H1 (cell line): Measurements from ENCODE around the gene TRDMT1. TPM values are rescaled to one million over a fixed set of nuclear protein-coding genes. Genes with fewer than 3 reads are reported as not detected.

Experiments
- CTCF ChIA-PET: fragments of 300-600 bp; sonication (Branson Sonifier 250); formaldehyde crosslinking; loops from one replicate; lab custom pipeline; 2021; ENCODE audit not compliant: partially characterized antibody; lab: Charles Lee
- POLR2A ChIA-PET: fragments of 300-600 bp; sonication (Branson Sonifier 250); formaldehyde crosslinking; loops from one replicate; lab custom pipeline; 2021; ENCODE audit warnings: inconsistent platforms; ENCODE audit not compliant: partially characterized antibody; lab: Charles Lee
- DNase-seq, 2 experiments: peaks; one replicate each; pipeline versions ENCODE4 v3.0.0 to v3.0.0-alpha.2; 2010 to 2022; ENCODE audit warnings: low spot score in 2 of 2, low read depth in 1 of 2, mixed read lengths in 1 of 2
- FAIRE-seq: peaks from 2 replicates; lab custom pipeline; 2011; peaks lifted over from hg19 to GRCh38; lab: Jason Lieb, UNC
- H2AFZ ChIP-seq: 2 replicates; pipeline ENCODE4 v1.8.1; 2012; ENCODE audit warnings: low read length, inconsistent platforms
- H2AK5ac ChIP-seq: 2 replicates; pipeline ENCODE4 v1.6.1; 2013; ENCODE audit warnings: low read depth, low read length
- H2BK120ac ChIP-seq: replicated peaks from 2 replicates; pipeline ENCODE3; 2013; ENCODE audit warnings: low read depth, low read length, inconsistent platforms
- H2BK12ac ChIP-seq: 2 replicates; pipeline ENCODE4 v1.6.1; 2013; ENCODE audit warnings: low read depth, low read length
- H2BK15ac ChIP-seq: 2 replicates; pipeline ENCODE4 v1.6.1; 2013; ENCODE audit warnings: low read length
- H2BK20ac ChIP-seq: 2 replicates; pipeline ENCODE4 v1.6.1; 2013; ENCODE audit warnings: low read length
- H2BK5ac ChIP-seq: 2 replicates; pipeline ENCODE4 v1.6.1; 2013; ENCODE audit warnings: low read depth, low read length
- H3K14ac ChIP-seq: 2 replicates; pipeline ENCODE4 v1.6.1; 2013; ENCODE audit warnings: inconsistent platforms; ENCODE audit not compliant: insufficient read length
- H3K18ac ChIP-seq: 2 replicates; pipeline ENCODE4 v1.6.1; 2013; ENCODE audit warnings: low read length; ENCODE audit errors: extremely low read depth
- H3K23ac ChIP-seq: 2 replicates; pipeline ENCODE4 v1.6.1; 2013; ENCODE audit warnings: inconsistent platforms; ENCODE audit not compliant: insufficient read length
- H3K23me2 ChIP-seq: 2 replicates; pipeline ENCODE4 v1.6.1; 2013; ENCODE audit warnings: low read depth, low read length
- H3K27ac ChIP-seq: 2 replicates; pipeline ENCODE4 v1.6.1; 2011; ENCODE audit warnings: low read depth, low read length, inconsistent platforms
- H3K27me3 ChIP-seq, 4 experiments: replicated peaks in 1 of 4; 1 replicate in 1 of 4; 2 replicates in 3 of 4; pipeline versions ENCODE4 v1.6.1 to v1.8.1; 2011 to 2013; ENCODE audit warnings: low read length in 3 of 4, mild to moderate bottlenecking in 3 of 4, inconsistent platforms in 2 of 4, mixed read lengths in 2 of 4, moderate library complexity in 1 of 4; ENCODE audit not compliant: control insufficient read depth in 3 of 4, insufficient read depth in 3 of 4; ENCODE audit errors: extremely low read depth in 1 of 4
- H3K36me3 ChIP-seq, 4 experiments: 2 replicates each; pipeline versions ENCODE4 v1.6.1 to v1.8.1; 2011 to 2013; ENCODE audit warnings: mild to moderate bottlenecking in 4 of 4, low read length in 3 of 4, moderate library complexity in 2 of 4, control low read depth in 1 of 4, inconsistent platforms in 1 of 4; ENCODE audit not compliant: insufficient read depth in 4 of 4, control insufficient read depth in 2 of 4
- H3K4ac ChIP-seq: replicated peaks from 2 replicates; pipeline ENCODE3; 2013; ENCODE audit warnings: low read length, low read depth, mixed read lengths, inconsistent platforms; ENCODE audit not compliant: insufficient read length
- H3K4me1 ChIP-seq, 4 experiments: replicated peaks in 1 of 4; 1 replicate in 1 of 4; 2 replicates in 3 of 4; pipeline versions ENCODE4 v1.6.1 to v1.8.1; 2011 to 2013; ENCODE audit warnings: low read length in 3 of 4, inconsistent platforms in 2 of 4, mixed read lengths in 1 of 4; ENCODE audit not compliant: insufficient read depth in 4 of 4, control insufficient read depth in 3 of 4
- H3K4me2 ChIP-seq, 2 experiments: 2 replicates each; pipeline versions ENCODE4 v1.6.1 to v1.8.1; 2011 to 2013; ENCODE audit warnings: low read depth in 2 of 2, low read length in 2 of 2, control low read depth in 1 of 2, inconsistent platforms in 1 of 2, mild to moderate bottlenecking in 1 of 2; ENCODE audit not compliant: insufficient read depth in 1 of 2
- H3K4me3 ChIP-seq, 4 experiments: fragments of 200-600, 300-600 bp in 1 of 4; sonication (generic), shearing (Covaris generic), sonication (Bioruptor Twin) in 1 of 4; 2 replicates each; pipeline versions ENCODE4 v1.5.1 to v1.8.1; 2011 to 2016; ENCODE audit warnings: low read length in 4 of 4, low read depth in 3 of 4, control low read depth in 2 of 4, inconsistent platforms in 2 of 4, mild to moderate bottlenecking in 2 of 4, mixed read lengths in 1 of 4, moderate library complexity in 1 of 4; ENCODE audit not compliant: insufficient read depth in 2 of 4; ENCODE audit errors: extremely low read depth in 1 of 4
- H3K56ac ChIP-seq: replicated peaks from 2 replicates; pipeline ENCODE3; 2013; ENCODE audit warnings: low read depth, mild to moderate bottlenecking, mixed read lengths, low read length, inconsistent platforms; ENCODE audit not compliant: insufficient read length
- H3K79me1 ChIP-seq: 2 replicates; pipeline ENCODE4 v1.6.1; 2013; ENCODE audit warnings: low read depth, low read length, control low read depth
- H3K79me2 ChIP-seq, 2 experiments: 2 replicates each; pipeline versions ENCODE4 v1.6.1 to v1.8.1; 2012 to 2013; ENCODE audit warnings: low read length in 2 of 2, mild to moderate bottlenecking in 2 of 2, inconsistent platforms in 1 of 2; ENCODE audit not compliant: insufficient read depth in 2 of 2, control insufficient read depth in 1 of 2
- H3K9ac ChIP-seq, 4 experiments: replicated peaks in 1 of 4; 1 replicate in 1 of 4; 2 replicates in 3 of 4; pipeline versions ENCODE4 v1.6.1 to v1.8.1; 2011 to 2013; ENCODE audit warnings: low read depth in 3 of 4, low read length in 3 of 4, control low read depth in 2 of 4, mild to moderate bottlenecking in 2 of 4, moderate library complexity in 2 of 4, inconsistent platforms in 1 of 4; ENCODE audit errors: extremely low read depth in 1 of 4
- H3K9me3 ChIP-seq, 2 experiments: 2 replicates each; pipeline versions ENCODE4 v1.6.1 to v1.8.1; 2012 to 2013; ENCODE audit warnings: mild to moderate bottlenecking in 2 of 2, moderate library complexity in 2 of 2, control low read depth in 1 of 2, inconsistent platforms in 1 of 2, low read depth in 1 of 2, low read length in 1 of 2, mixed read lengths in 1 of 2; ENCODE audit not compliant: insufficient read depth in 2 of 2
- H4K20me1 ChIP-seq, 2 experiments: replicated peaks in 1 of 2; 2 replicates each; pipeline versions ENCODE3 to v1.8.1; 2011 to 2013; ENCODE audit warnings: inconsistent platforms in 2 of 2, low read length in 2 of 2, mild to moderate bottlenecking in 1 of 2; ENCODE audit not compliant: insufficient read depth in 2 of 2, control insufficient read depth in 1 of 2
- H4K5ac ChIP-seq: 2 replicates; pipeline ENCODE4 v1.6.1; 2013; ENCODE audit warnings: low read length, low read depth, mixed read lengths, inconsistent platforms; ENCODE audit not compliant: insufficient read length
- H4K8ac ChIP-seq: 2 replicates; pipeline ENCODE4 v1.8.0; 2013; ENCODE audit warnings: mild to moderate bottlenecking, moderate library complexity, low read length, inconsistent platforms; ENCODE audit not compliant: insufficient read depth; ENCODE audit errors: extremely low read depth
- H4K91ac ChIP-seq: replicated peaks from 2 replicates; pipeline ENCODE3; 2013; ENCODE audit warnings: low read length, mixed read lengths, inconsistent platforms; ENCODE audit not compliant: insufficient read length
- CBX5 ChIP-seq: fragments of 300-800, 300-1000 bp; sonication (generic); IDR thresholded peaks from 2 replicates; pipeline ENCODE4 v1.7.1; 2016; ENCODE audit warnings: antibody characterized with exemption, low read length, low read depth
- CEBPB ChIP-seq: IDR thresholded peaks from 2 replicates; pipeline ENCODE4 v1.6.1; 2012; ENCODE audit warnings: low read depth, low read length
- EGR1 ChIP-seq: IDR thresholded peaks from 2 replicates; pipeline ENCODE4 v1.6.1; 2011; ENCODE audit warnings: low read depth, low read length, borderline replicate concordance
- WGBS, 2 experiments: shearing (Covaris generic) in 1 of 2; methylation state at CpG; one replicate each; pipeline versions ENCODE4 v1.1.6 to v1.1.7; 2013 to 2015; ENCODE audit warnings: low lambda C conversion rate in 2 of 2, mixed read lengths in 2 of 2, inconsistent platforms in 1 of 2, low coverage in 1 of 2, missing lambda C conversion rate in 1 of 2; ENCODE audit not compliant: insufficient replicate concordance in 2 of 2, insufficient coverage in 1 of 2, insufficient read length in 1 of 2; ENCODE audit errors: extremely low coverage in 1 of 2, missing lambda C conversion rate in 1 of 2; 5-methylcytosine and 5-hydroxymethylcytosine counted together
- polyA plus RNA-seq, 7 experiments: library from polyadenylated mRNA; depleted of rRNA in 3 of 7; stranded (reverse) in 5 of 7; unstranded in 2 of 7; fragments of >200 nt in 5 of 7; fragments of 200-250 nt in 2 of 7; gene quantifications; 1 replicate in 5 of 7; 2 replicates in 1 of 7; 4 replicates in 1 of 7; pipeline versions ENCODE4 v1.2.1 to v1.2.3, GENCODE V29; 2011 to 2013; ENCODE audit warnings: missing spikeins in 2 of 7, mixed read lengths in 2 of 7
- total RNA-seq: library from RNA; stranded (reverse); fragmentation: NEBNext Ultra II Directional; extraction: Animal tissue kit (Norgen Biotek cat#: 25700); gene quantifications from 2 replicates; pipeline ENCODE4 v1.2.1, GENCODE V29; 2021

The TRDMT1 gene
- total and polyA plus RNA-seq, 2 of the 8 experiments (the other 6 are each of a cell fraction or from before 2014, with no cell fraction given): 7.4 to 21.4 TPM

DNA sequence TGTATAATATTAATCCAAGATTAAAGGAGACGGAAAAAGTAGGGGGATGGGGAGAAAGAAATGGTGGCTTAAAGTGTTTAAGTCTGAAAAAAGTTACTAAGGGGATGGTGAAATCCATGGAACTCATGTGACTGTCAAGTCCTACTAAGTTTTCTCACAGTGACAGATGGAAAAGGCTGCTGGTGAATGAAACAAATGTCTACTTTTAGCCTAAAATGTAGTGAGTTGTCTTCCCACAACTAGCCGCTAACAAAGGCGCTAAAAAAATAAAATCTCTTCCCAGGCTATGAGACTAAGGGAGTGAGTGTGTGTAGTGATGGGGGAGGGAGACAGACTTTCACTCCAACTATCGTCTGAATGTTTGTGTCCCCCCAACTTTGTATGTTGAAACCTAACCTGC is 39.1 kb upstream of the TRDMT1 start:
- no peak overlapping the region for H3K27ac ChIP-seq
- no peak overlapping the region for H3K4me3 ChIP-seq
- no peak overlapping the region for H3K18ac ChIP-seq
- TF ChIP-seq EGR1: no peak
- TF ChIP-seq CBX5: no peak
- TF ChIP-seq CEBPB: no peak
- no peak overlapping the region for H2AK5ac ChIP-seq
- no peak overlapping the region for H4K8ac ChIP-seq
- CTCF ChIA-PET: interaction anchor here (0.7 kb wide), 1 partner anchor 222 kb away, joined by 4 read pairs; no protein-coding TSS in a partner anchor
- no peak overlapping the region for H2AFZ ChIP-seq
- no peak overlapping the region for H2BK15ac ChIP-seq
- WGBS, 2 experiments: 98% methylated on average over 4 of the region's 4 CpGs; no CpG with 5 or more reads in 1 of the 2 experiments
- H3K79me1 ChIP-seq: no peaks in the 10 kb centered on the region
- no peak overlapping the region for H2BK20ac ChIP-seq
- H3K23ac ChIP-seq: no peak overlapping the region
- no peak overlapping the region for H3K4me2 ChIP-seq
- no peak overlapping the region for H3K4ac ChIP-seq
- no peak overlapping the region for H4K91ac ChIP-seq
- H3K9me3 ChIP-seq: no peaks in the 10 kb centered on the region
- H3K79me2 ChIP-seq: no peaks in the 10 kb centered on the region
- no peaks in the 10 kb centered on the region for H3K27me3 ChIP-seq
- peaks cover 0 to 23% (median 18%) of the 10 kb centered on the region in 4 experiments; a peak in 6 of 8 replicates for H3K36me3 ChIP-seq
- H3K14ac ChIP-seq: no peak overlapping the region
- H3K9ac ChIP-seq: no peak overlapping the region
- no peaks in the 10 kb centered on the region for H3K23me2 ChIP-seq
- no peaks in the 10 kb centered on the region for H3K4me1 ChIP-seq
- no peak overlapping the region for H4K5ac ChIP-seq
- no peak overlapping the region for H2BK120ac ChIP-seq
- POLR2A ChIA-PET: no interaction called here
- H3K56ac ChIP-seq: no peak overlapping the region
- no peak overlapping the region for H2BK12ac ChIP-seq
- no peak overlapping the region for H2BK5ac ChIP-seq
- H4K20me1 ChIP-seq: no peaks in the 10 kb centered on the region
- DNase-seq (no peak), FAIRE-seq (no peak)
